B cell (primary cell): Measurements from ENCODE around the gene LUZP1. TPM values are rescaled to one million over a fixed set of nuclear protein-coding genes. Genes with fewer than 3 reads are reported as not detected.

Experiments
- ATAC-seq: fragments of 200-7000 bp; cut with Tn5 transposase; one replicate; pipeline ENCODE4 v1.10.0; 2021; ENCODE audit warnings: low read depth, mild to moderate bottlenecking, moderate number of reproducible peaks, moderate library complexity
- CTCF ChIA-PET: fragments of 350-600 bp; sonication (Branson Sonifier 250); formaldehyde crosslinking; loops from one replicate; lab custom pipeline; 2021; ENCODE audit warnings: antibody characterized with exemption, inconsistent platforms; lab: Charles Lee
- POLR2A ChIA-PET: fragments of 350-600 bp; sonication (Branson Sonifier 250); formaldehyde crosslinking; loops from one replicate; lab custom pipeline; 2021; ENCODE audit warnings: antibody characterized with exemption; lab: Charles Lee
- DNase-seq: peaks from one replicate; pipeline ENCODE4 v3.0.0; 2013
- H2AFZ ChIP-seq: 2 replicates; pipeline ENCODE4 v1.6.1; 2012; ENCODE audit warnings: mild to moderate bottlenecking, low read depth, low read length; ENCODE audit not compliant: insufficient read depth, poor library complexity, severe bottlenecking
- H3K27ac ChIP-seq, 2 donors: 1 replicate in 1 of 2; 2 replicates in 1 of 2; pipeline ENCODE4 v1.5.1; 2012 to 2013; ENCODE audit warnings: low read length in 2 of 2, mild to moderate bottlenecking in 2 of 2, moderate library complexity in 1 of 2
- H3K27me3 ChIP-seq, 4 experiments: fragments of 200-600 bp in 1 of 4; sonication (generic) in 1 of 4; replicated peaks in 1 of 4; 1 replicate in 2 of 4; 2 replicates in 2 of 4; pipeline versions ENCODE4 v1.6.1 to v1.7.0; 2013 to 2016; ENCODE audit warnings: low read length in 3 of 4, mild to moderate bottlenecking in 2 of 4, mixed read lengths in 1 of 4, moderate library complexity in 1 of 4; ENCODE audit not compliant: insufficient read depth in 4 of 4, control insufficient read depth in 3 of 4; ENCODE audit errors: control extremely low read depth in 1 of 4
- H3K36me3 ChIP-seq, 2 experiments: replicated peaks in 1 of 2; 1 replicate in 1 of 2; 2 replicates in 1 of 2; pipeline versions ENCODE4 v1.6.1 to v1.7.1; 2013; ENCODE audit warnings: low read length in 1 of 2; ENCODE audit not compliant: insufficient read depth in 2 of 2, control insufficient read depth in 1 of 2; ENCODE audit errors: control extremely low read depth in 1 of 2, extremely low read depth in 1 of 2
- H3K4me1 ChIP-seq, 2 donors: fragments of 200-600 bp in 1 of 2; sonication (generic) in 1 of 2; 1 replicate in 1 of 2; 2 replicates in 1 of 2; pipeline versions ENCODE4 v1.5.1 to v1.6.1; 2013 to 2017; ENCODE audit warnings: low read length in 2 of 2; ENCODE audit not compliant: control insufficient read depth in 2 of 2, insufficient read depth in 2 of 2
- H3K4me2 ChIP-seq: replicated peaks from 2 replicates; pipeline ENCODE3; 2012; ENCODE audit warnings: mild to moderate bottlenecking, low read depth, low read length; ENCODE audit not compliant: poor library complexity, severe bottlenecking
- H3K4me3 ChIP-seq, 5 experiments: fragments of 200-600 bp in 1 of 5; sonication (generic) in 1 of 5; 1 replicate in 3 of 5; 2 replicates in 2 of 5; pipeline versions ENCODE4 v1.5.1 to v1.7.0; 2011 to 2016; ENCODE audit warnings: low read length in 4 of 5, mild to moderate bottlenecking in 4 of 5, low read depth in 2 of 5, control low read depth in 1 of 5, moderate library complexity in 1 of 5; ENCODE audit not compliant: insufficient read depth in 1 of 5; ENCODE audit errors: control extremely low read depth in 1 of 5, extremely low read depth in 1 of 5
- H3K79me2 ChIP-seq: fragments of 200-600 bp; sonication (generic); one replicate; pipeline ENCODE4 v1.6.0; 2016; ENCODE audit warnings: low read length; ENCODE audit not compliant: control insufficient read depth, insufficient read depth
- H3K9ac ChIP-seq: fragments of 200-600 bp; sonication (generic); 2 replicates; pipeline ENCODE4 v1.6.1; 2017; ENCODE audit warnings: mild to moderate bottlenecking, low read length, moderate library complexity
- H3K9me3 ChIP-seq, 3 donors: one replicate each; pipeline versions ENCODE4 v1.6.1 to v1.7.1; 2013; ENCODE audit warnings: low read length in 2 of 3; ENCODE audit not compliant: control insufficient read depth in 2 of 3, insufficient read depth in 1 of 3; ENCODE audit errors: control extremely low read depth in 1 of 3
- H4K20me1 ChIP-seq: 2 replicates; pipeline ENCODE4 v1.6.0; 2012; ENCODE audit warnings: mild to moderate bottlenecking, low read length; ENCODE audit not compliant: insufficient read depth, control insufficient read depth, poor library complexity, severe bottlenecking
- H3K27ac Mint-ChIP-seq: one replicate; pipeline ENCODE4 v1.8.0; 2021; ENCODE audit warnings: mixed read lengths
- H3K27me3 Mint-ChIP-seq: one replicate; pipeline ENCODE4 v1.8.0; 2021; ENCODE audit warnings: mixed read lengths
- H3K4me1 Mint-ChIP-seq: one replicate; pipeline ENCODE4 v1.8.0; 2021; ENCODE audit warnings: mixed read lengths
- H3K4me3 Mint-ChIP-seq: one replicate; pipeline ENCODE4 v1.8.0; 2021; ENCODE audit warnings: mixed read lengths
- H3K9me3 Mint-ChIP-seq: one replicate; pipeline ENCODE4 v1.8.0; 2022; ENCODE audit warnings: mixed read lengths; ENCODE audit not compliant: insufficient read depth
- CTCF ChIP-seq: fragments of 200-600 bp; IDR thresholded peaks from one replicate; pipeline ENCODE4 v1.8.0; 2022; ENCODE audit warnings: antibody characterized with exemption, mild to moderate bottlenecking
- EZH2 ChIP-seq: IDR thresholded peaks from 2 replicates; pipeline ENCODE4 v1.6.1; 2012; ENCODE audit warnings: borderline replicate concordance, low read depth, mild to moderate bottlenecking, moderate library complexity, low read length; ENCODE audit not compliant: insufficient read depth, poor library complexity, severe bottlenecking
- WGBS: methylation state at CpG from one replicate; pipeline ENCODE4 v1.1.5; 2013; ENCODE audit warnings: missing lambda C conversion rate; ENCODE audit not compliant: insufficient coverage; 5-methylcytosine and 5-hydroxymethylcytosine counted together
- intact Hi-C: fragments of 100-400 bp; cut with micrococcal nuclease; formaldehyde crosslinking; loops from one replicate; pipeline ENCODE4 v1.10.0; 2022
- polyA plus RNA-seq: library from polyadenylated mRNA; depleted of rRNA; stranded (reverse); fragments of >200 nt; gene quantifications from 2 replicates; pipeline ENCODE4 v1.2.3, GENCODE V29; 2012
- total RNA-seq, 2 donors: library from RNA; stranded (reverse); fragments of 120-200 nt in 1 of 2; gene quantifications; 1 replicate in 1 of 2; 2 replicates in 1 of 2; pipeline versions ENCODE4 v1.2.3 to v1.2.4, GENCODE V29; 2013 to 2022

Gene LUZP1
- total and polyA plus RNA-seq, 2 donors (not counting 1 experiment from before 2014, with no cell fraction given) = 2.0 to 12.9 TPM

- Mint-ChIP-seq H3K9me3 (no peaks in the 10 kb centered on the region), H3K27ac (no peak overlapping the region), H3K27me3 (no peaks in the 10 kb centered on the region), H3K4me3 (no peak overlapping the region), H3K4me1 (peaks cover 15% of the 10 kb centered on the region)
- Histone ChIP-seq H3K4me1 (peaks cover 11 to 12% of the 10 kb centered on the region in 2 donors), H2AFZ (no peak overlapping the region), H3K27me3 (no peaks in the 10 kb centered on the region), H3K9me3 (no peaks in the 10 kb centered on the region), H4K20me1 (peaks cover 6% of the 10 kb centered on the region), H3K79me2 (peaks cover 6% of the 10 kb centered on the region), H3K27ac (no peak overlapping the region), H3K4me2 (no peak overlapping the region), H3K36me3 (peaks cover 0 to 3% of the 10 kb centered on the region in 2 experiments), H3K9ac (no peak overlapping the region), H3K4me3 (no peak overlapping the region)
- intact Hi-C loops = loop anchor here (2.0 kb wide), 1 partner anchor 13 kb away; no protein-coding TSS in a partner anchor
- CTCF ChIA-PET = interaction anchor here (3.0 to 20.1 kb wide), 3 partner anchors 10 to 78 kb away, joined by 10 to 884 read pairs (median 45); no protein-coding TSS in a partner anchor
- no peak for DNase-seq
- TF ChIP-seq EZH2 = no peak
- TF ChIP-seq CTCF = no peak
- POLR2A ChIA-PET = no interaction called here
- ATAC-seq = no peak
- WGBS = 89% methylated on average over 1 of the region's 2 CpGs
Observed at GRCh38 chr1:23101887-23102286, 66.8 kb downstream of the LUZP1 start.

GRCh38 chr1:23101101-23101827 lies 67.4 kb downstream of the LUZP1 start:
- Histone ChIP-seq H3K4me1 (peaks cover 11 to 12% of the 10 kb centered on the region in 2 donors), H3K9me3 (no peaks in the 10 kb centered on the region), H4K20me1 (peaks cover 6% of the 10 kb centered on the region), H3K9ac (no peak overlapping the region), H3K4me2 (no peak overlapping the region), H3K27me3 (no peaks in the 10 kb centered on the region), H3K36me3 (no peaks in the 10 kb centered on the region), H3K79me2 (peaks cover 6% of the 10 kb centered on the region), H2AFZ (no peak overlapping the region), H3K4me3 (no peak overlapping the region), H3K27ac (no peak overlapping the region)
- Mint-ChIP-seq H3K4me1 (peaks cover 15% of the 10 kb centered on the region), H3K4me3 (no peak overlapping the region), H3K27me3 (no peaks in the 10 kb centered on the region), H3K9me3 (no peaks in the 10 kb centered on the region), H3K27ac (no peak overlapping the region)
- intact Hi-C loops = loop anchor here (2.0 kb wide), 1 partner anchor 14 kb away; no protein-coding TSS in a partner anchor
- WGBS = 92% methylated on average over 3 of the region's 3 CpGs
- ChIA-PET CTCF (interaction anchor here (3.0 to 20.1 kb wide), 5 partner anchors 9 to 89 kb away, joined by 10 to 884 read pairs (median 30); no protein-coding TSS in a partner anchor), POLR2A (no interaction called here)
- TF ChIP-seq CTCF = no peak
- TF ChIP-seq EZH2 = no peak
- ATAC-seq = no peak
- no peak for DNase-seq
